ENCODE results near the gene CDH13. TPM values are rescaled to one million over a fixed set of nuclear protein-coding genes. Genes with fewer than 3 reads are reported as not detected.

The CDH13 gene
- total and polyA plus RNA-seq, 2 of the 8 experiments (the other 6 are each of a cell fraction or from before 2014, with no cell fraction given) = 2.3 to 2.4 TPM

GRCh38 chr16:83447560-83447959 is 820.8 kb downstream of the CDH13 start (continued):
- TF ChIP-seq CHD7 (IDR thresholded peaks at IDR 0.05; ENCODE audit: insufficient replicate concordance, low read length) (no peak), PHF8 (conservative IDR thresholded peaks at IDR 0.05; ENCODE audit: low read depth, low read length) (no peak), E2F6 (IDR thresholded peaks at IDR 0.05) (no peak), GTF2F1 (IDR thresholded peaks at IDR 0.05; ENCODE audit: borderline replicate concordance, low read depth, low read length) (no peak), FOSL1 (IDR thresholded peaks at IDR 0.05; ENCODE audit: insufficient read depth, low read depth, low read length) (no peak), KDM5A (IDR thresholded peaks at IDR 0.05; ENCODE audit: low read length) (no peak), TAF7 (optimal IDR thresholded peaks at IDR 0.05; ENCODE audit: borderline replicate concordance, low read depth, low read length) (no peak), RFX5 (IDR thresholded peaks at IDR 0.05; ENCODE audit: borderline replicate concordance, low read depth, low read length) (no peak), POLR2AphosphoS5 (IDR thresholded peaks at IDR 0.05; ENCODE audit: low read depth, low read length) (no peak), TAF1 (IDR thresholded peaks at IDR 0.05; ENCODE audit: low read depth, low read length) (no peak), JUND (IDR thresholded peaks at IDR 0.05; ENCODE audit: low read length) (no peak), POLR2A (IDR thresholded peaks at IDR 0.05; ENCODE audit: control extremely low read depth in 1 of 2, low read depth in 2 of 2, low read length in 2 of 2) (no peak)
